Astrocyte (in vitro differentiated cells and primary cell): ENCODE measurements around the gene CNOT6L. TPM values are rescaled to one million over a fixed set of nuclear protein-coding genes. Genes with fewer than 3 reads are reported as not detected.

Experiments used
- DNase-seq: peaks from one replicate; pipeline ENCODE4 v3.0.0-alpha.2; 2010; ENCODE audit warnings: low read depth
- FAIRE-seq: peaks from 2 replicates; lab custom pipeline; 2011; peaks lifted over from hg19 to GRCh38; lab: Jason Lieb, UNC
- H2AFZ ChIP-seq: 2 replicates; pipeline ENCODE4 v1.6.0; 2012; ENCODE audit warnings: low read depth, low read length, inconsistent platforms
- H3K27ac ChIP-seq: 2 replicates; pipeline ENCODE4 v1.5.1; 2011; ENCODE audit warnings: low read depth, low read length, inconsistent platforms
- H3K27me3 ChIP-seq: 2 replicates; pipeline ENCODE4 v1.6.0; 2011; ENCODE audit warnings: low read length, inconsistent platforms; ENCODE audit not compliant: insufficient read depth
- H3K36me3 ChIP-seq: 2 replicates; pipeline ENCODE4 v1.5.1; 2011; ENCODE audit warnings: low read length, inconsistent platforms; ENCODE audit not compliant: insufficient read depth
- H3K4me1 ChIP-seq: 2 replicates; pipeline ENCODE4 v1.5.1; 2011; ENCODE audit warnings: low read length, inconsistent platforms; ENCODE audit not compliant: insufficient read depth
- H3K4me2 ChIP-seq: 2 replicates; pipeline ENCODE4 v1.6.0; 2012; ENCODE audit warnings: low read length, inconsistent platforms
- H3K4me3 ChIP-seq: 2 replicates; pipeline ENCODE4 v1.5.1; 2011; ENCODE audit warnings: low read depth, mild to moderate bottlenecking, low read length, inconsistent platforms; ENCODE audit not compliant: insufficient read depth
- H3K79me2 ChIP-seq: 2 replicates; pipeline ENCODE4 v1.6.0; 2012; ENCODE audit warnings: mild to moderate bottlenecking, low read length, inconsistent platforms; ENCODE audit not compliant: insufficient read depth
- H3K9ac ChIP-seq: 2 replicates; pipeline ENCODE4 v1.6.0; 2012; ENCODE audit warnings: mild to moderate bottlenecking, low read length, inconsistent platforms
- H3K9me3 ChIP-seq: 2 replicates; pipeline ENCODE4 v1.5.1; 2012; ENCODE audit warnings: low read depth, mild to moderate bottlenecking, low read length, inconsistent platforms; ENCODE audit not compliant: insufficient read depth
- H4K20me1 ChIP-seq: 2 replicates; pipeline ENCODE4 v1.6.0; 2012; ENCODE audit warnings: low read length, inconsistent platforms; ENCODE audit not compliant: insufficient read depth
- H3K27ac Mint-ChIP-seq: one replicate; pipeline ENCODE4 v1.8.0; 2021; ENCODE audit warnings: mild to moderate bottlenecking, mixed read lengths; ENCODE audit not compliant: unreplicated experiment
- H3K27me3 Mint-ChIP-seq: one replicate; pipeline ENCODE4 v1.8.0; 2021; ENCODE audit warnings: low read depth, mixed read lengths; ENCODE audit not compliant: unreplicated experiment
- H3K36me3 Mint-ChIP-seq: one replicate; pipeline ENCODE4 v1.8.0; 2021; ENCODE audit warnings: low read depth, mixed read lengths; ENCODE audit not compliant: unreplicated experiment
- H3K4me1 Mint-ChIP-seq: one replicate; pipeline ENCODE4 v1.8.0; 2021; ENCODE audit warnings: low read depth, mixed read lengths; ENCODE audit not compliant: unreplicated experiment
- H3K4me3 Mint-ChIP-seq: one replicate; pipeline ENCODE4 v1.8.0; 2021; ENCODE audit warnings: mild to moderate bottlenecking, moderate library complexity, mixed read lengths; ENCODE audit not compliant: unreplicated experiment
- H3K9me3 Mint-ChIP-seq: one replicate; pipeline ENCODE4 v1.8.0; 2021; ENCODE audit warnings: mild to moderate bottlenecking, mixed read lengths; ENCODE audit not compliant: unreplicated experiment
- EZH2 ChIP-seq: IDR thresholded peaks from 2 replicates; pipeline ENCODE4 v1.6.1; 2012; ENCODE audit warnings: mild to moderate bottlenecking, low read length, inconsistent platforms; ENCODE audit not compliant: insufficient read depth
- total RNA-seq: library from RNA; stranded (reverse); gene quantifications from 2 replicates; pipeline ENCODE4 v1.2.1, GENCODE V29; 2021
- TF ChIP-seq, protein P1 (sequence below): IDR thresholded peaks from 2 replicates; pipeline ENCODE4 v1.5.1; 2011; ENCODE audit warnings: low read depth, mild to moderate bottlenecking, inconsistent platforms, low read length, moderate library complexity; ENCODE audit not compliant: insufficient read depth

The CNOT6L gene
- total RNA-seq, 1 donor from 2014 or later, result 34.0 TPM

DNA sequence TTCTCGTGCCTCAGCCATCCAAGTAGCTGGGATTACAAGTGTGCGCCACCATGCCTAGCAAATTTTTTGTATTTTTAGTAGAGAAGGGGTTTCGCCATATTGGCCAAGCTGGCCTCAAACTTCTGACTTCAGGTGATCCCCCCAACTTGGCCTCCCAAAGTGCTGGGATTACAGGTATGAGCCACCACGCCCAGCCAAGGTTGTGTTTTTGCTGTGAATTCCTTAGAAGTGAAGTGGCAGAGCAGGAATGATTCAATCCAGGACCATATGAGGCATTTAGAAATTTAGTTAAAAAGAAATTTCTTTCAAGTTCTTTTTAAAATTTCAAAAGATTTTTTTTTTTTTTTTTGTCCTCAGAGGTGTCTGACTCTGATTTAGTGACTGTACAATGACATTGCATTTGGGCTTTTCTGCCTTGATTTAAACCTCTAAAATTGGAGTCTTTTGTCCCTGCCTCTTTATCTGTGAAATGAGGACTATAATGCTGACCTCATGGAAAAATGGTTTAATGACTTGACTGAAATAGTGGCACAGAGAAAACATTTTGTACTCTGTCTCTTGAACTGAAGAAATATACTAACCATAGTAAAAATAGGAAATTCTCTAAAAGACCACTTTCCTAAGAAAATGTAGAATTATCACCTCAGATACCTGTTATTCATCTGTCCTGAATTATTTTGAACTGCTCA lies 153.6 kb downstream of the CNOT6L start:
- Histone ChIP-seq H3K9ac (no peak overlapping the region), H3K4me2 (no peak overlapping the region), H3K27ac (no peak overlapping the region), H2AFZ (no peak overlapping the region), H3K9me3 (no peaks in the 10 kb centered on the region), H3K36me3 (no peaks in the 10 kb centered on the region), H3K4me3 (no peak overlapping the region), H3K79me2 (no peaks in the 10 kb centered on the region), H3K27me3 (peaks cover 2% of the 10 kb centered on the region), H3K4me1 (no peaks in the 10 kb centered on the region), H4K20me1 (no peaks in the 10 kb centered on the region)
- Mint-ChIP-seq H3K36me3 (peaks cover 2% of the 10 kb centered on the region), H3K27ac (no peak overlapping the region), H3K27me3 (peaks cover 2% of the 10 kb centered on the region), H3K9me3 (peaks cover 4% of the 10 kb centered on the region), H3K4me1 (no peaks in the 10 kb centered on the region), H3K4me3 (no peak overlapping the region)
- DNase-seq (no peak), FAIRE-seq (no peak)
- TF ChIP-seq, protein P1, sequence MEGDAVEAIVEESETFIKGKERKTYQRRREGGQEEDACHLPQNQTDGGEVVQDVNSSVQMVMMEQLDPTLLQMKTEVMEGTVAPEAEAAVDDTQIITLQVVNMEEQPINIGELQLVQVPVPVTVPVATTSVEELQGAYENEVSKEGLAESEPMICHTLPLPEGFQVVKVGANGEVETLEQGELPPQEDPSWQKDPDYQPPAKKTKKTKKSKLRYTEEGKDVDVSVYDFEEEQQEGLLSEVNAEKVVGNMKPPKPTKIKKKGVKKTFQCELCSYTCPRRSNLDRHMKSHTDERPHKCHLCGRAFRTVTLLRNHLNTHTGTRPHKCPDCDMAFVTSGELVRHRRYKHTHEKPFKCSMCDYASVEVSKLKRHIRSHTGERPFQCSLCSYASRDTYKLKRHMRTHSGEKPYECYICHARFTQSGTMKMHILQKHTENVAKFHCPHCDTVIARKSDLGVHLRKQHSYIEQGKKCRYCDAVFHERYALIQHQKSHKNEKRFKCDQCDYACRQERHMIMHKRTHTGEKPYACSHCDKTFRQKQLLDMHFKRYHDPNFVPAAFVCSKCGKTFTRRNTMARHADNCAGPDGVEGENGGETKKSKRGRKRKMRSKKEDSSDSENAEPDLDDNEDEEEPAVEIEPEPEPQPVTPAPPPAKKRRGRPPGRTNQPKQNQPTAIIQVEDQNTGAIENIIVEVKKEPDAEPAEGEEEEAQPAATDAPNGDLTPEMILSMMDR, result no peak
- no peak for TF ChIP-seq EZH2

Other genes starting within 250 kb of the CNOT6L start
- not detected in 2 replicates for gene CXCL13, start 213.5 kb downstream of the CNOT6L start, total RNA-seq
- gene MRPL1, start 43.5 kb upstream of the CNOT6L start, total RNA-seq, result 31.7 and 33.2 TPM in 2 replicates
- 20.5 and 24.6 TPM in 2 replicates for gene FRAS1, start 238.0 kb upstream of the CNOT6L start, total RNA-seq